Kidney (tissue), 14 donors: Measurements from ENCODE around the gene EXPH5. TPM values are rescaled to one million over a fixed set of nuclear protein-coding genes. Genes with fewer than 3 reads are reported as not detected.

Experiments
- DNase-seq, 5 donors: peaks; one replicate each; pipeline ENCODE4 v3.0.0-alpha.2; 2013 to 2020
- FAIRE-seq: peaks from 2 replicates; lab custom pipeline; 2012; peaks lifted over from hg19 to GRCh38; lab: Jason Lieb, UNC
- H3K27ac ChIP-seq, 2 donors: one replicate each; pipeline ENCODE4 v1.7.0; 2013; ENCODE audit warnings: low read depth in 2 of 2, low read length in 2 of 2, inconsistent platforms in 1 of 2
- H3K27me3 ChIP-seq: one replicate; pipeline ENCODE4 v1.7.1; 2013; ENCODE audit warnings: low read length, inconsistent platforms; ENCODE audit not compliant: control insufficient read depth, insufficient read depth
- H3K36me3 ChIP-seq, 3 donors: one replicate each; pipeline versions ENCODE4 v1.7.0 to v1.7.1; 2013; ENCODE audit warnings: low read length in 3 of 3, control low read depth in 1 of 3, inconsistent platforms in 1 of 3; ENCODE audit not compliant: insufficient read depth in 3 of 3, control insufficient read depth in 2 of 3
- H3K4me1 ChIP-seq, 3 donors: one replicate each; pipeline versions ENCODE4 v1.7.0 to v1.7.1; 2013; ENCODE audit warnings: low read length in 3 of 3, inconsistent platforms in 1 of 3, low read depth in 1 of 3; ENCODE audit not compliant: control insufficient read depth in 2 of 3, insufficient read depth in 2 of 3
- H3K4me3 ChIP-seq, 3 donors: one replicate each; pipeline versions ENCODE4 v1.7.0 to v1.8.1; 2013; ENCODE audit warnings: low read length in 3 of 3, control low read depth in 1 of 3, inconsistent platforms in 1 of 3
- H3K9ac ChIP-seq, 3 donors: one replicate each; pipeline versions ENCODE4 v1.7.0 to v1.7.1; 2013; ENCODE audit warnings: low read length in 3 of 3, control low read depth in 1 of 3, inconsistent platforms in 1 of 3
- H3K9me3 ChIP-seq, 3 donors: one replicate each; pipeline versions ENCODE4 v1.7.0 to v1.7.1; 2013; ENCODE audit warnings: low read length in 3 of 3, control low read depth in 1 of 3, inconsistent platforms in 1 of 3; ENCODE audit not compliant: control insufficient read depth in 2 of 3, insufficient read depth in 1 of 3
- intact Hi-C: fragments of 100-400 bp; cut with DNase I; formaldehyde crosslinking; loops from one replicate; pipeline ENCODE4 v1.11.1; 2022
- polyA plus RNA-seq: library from polyadenylated mRNA; stranded (reverse); fragments of 350-450 nt; fragmentation: Illumina TruSeq; extraction: RNeasy Lipid Tissue Mini Kit (QIAGEN cat#74804); gene quantifications from one replicate; pipeline ENCODE4 v1.2.3, GENCODE V29; 2014; ENCODE audit warnings: low read depth, low replicate concordance; ENCODE audit not compliant: insufficient read depth
- total RNA-seq: library from RNA; stranded (reverse); fragmentation: NEBNext Ultra II Directional; extraction: Animal tissue kit (Norgen Biotek cat#: 25700); gene quantifications from one replicate; pipeline ENCODE4 v1.2.1, GENCODE V29; 2021
- TF ChIP-seq, protein P1 (sequence below): IDR thresholded peaks from 3 replicates; pipeline ENCODE4 v1.5.1; 2012; ENCODE audit warnings: mild to moderate bottlenecking, moderate library complexity, borderline replicate concordance; ENCODE audit not compliant: insufficient read depth; ENCODE audit errors: extremely low read depth
- donor health status: control.
- donor health status: control.
- donor health status: control.
- donor health status: control.
- donor health status: control.
- donor health status: DM: yes; HTN: yes; CAD: no.
- donor health status: Normal renal cell carcinoma (clear cell type).

The EXPH5 gene
- total and polyA plus RNA-seq, 2 donors from 2014 or later: 2.2 to 9.5 TPM

GRCh38 chr11:108593923-108594434 is 411 bp upstream of the EXPH5 start:
- FAIRE-seq: no peak

DNA sequence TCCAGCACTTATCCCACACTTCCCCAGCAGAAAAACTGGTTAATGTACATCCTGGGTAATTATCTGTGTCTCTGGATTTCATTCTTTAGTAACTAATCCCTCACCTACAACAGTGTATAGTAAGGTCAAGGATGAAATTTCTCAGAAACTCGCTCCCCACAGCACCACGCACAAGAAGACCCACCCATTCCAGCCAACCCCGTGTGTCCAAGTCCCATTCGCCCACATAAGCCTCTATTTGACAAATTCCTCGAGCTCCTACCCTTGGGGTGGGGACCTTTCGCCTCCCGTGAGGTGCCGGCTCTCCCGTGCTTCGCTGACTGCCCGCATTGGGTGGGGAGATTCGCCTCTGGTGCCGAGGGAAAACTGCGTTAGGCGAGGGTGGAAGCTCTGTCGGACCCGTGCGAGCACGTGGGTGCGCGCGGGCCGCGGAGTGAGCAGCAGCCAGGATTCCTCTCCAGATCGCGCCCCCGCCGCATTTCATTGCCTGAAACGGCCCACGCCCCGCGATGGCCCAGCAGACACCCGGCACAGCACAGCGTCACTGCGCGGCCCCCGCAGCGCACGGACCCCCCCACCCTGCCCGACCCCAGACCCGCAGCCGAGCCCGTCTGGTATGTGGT is 866 bp downstream of the EXPH5 start:
- intact Hi-C loops: no loop called here
- DNase-seq (peak in 4 of 5 donors; percentile 50 to 82 (median 71)), FAIRE-seq (no peak)
- Histone ChIP-seq H3K27me3 (no peaks in the 10 kb centered on the region), H3K36me3 (no peaks in the 10 kb centered on the region), H3K4me1 (peaks cover 0 to 19% (median 4%) of the 10 kb centered on the region in 3 donors), H3K9me3 (no peaks in the 10 kb centered on the region), H3K27ac (peak overlapping the region; percentile 59 to 81), H3K4me3 (peak overlapping the region; percentile 90 to 94 (median 92)), H3K9ac (peak overlapping the region; percentile 49 to 82 (median 55))
- TF ChIP-seq, protein P1, sequence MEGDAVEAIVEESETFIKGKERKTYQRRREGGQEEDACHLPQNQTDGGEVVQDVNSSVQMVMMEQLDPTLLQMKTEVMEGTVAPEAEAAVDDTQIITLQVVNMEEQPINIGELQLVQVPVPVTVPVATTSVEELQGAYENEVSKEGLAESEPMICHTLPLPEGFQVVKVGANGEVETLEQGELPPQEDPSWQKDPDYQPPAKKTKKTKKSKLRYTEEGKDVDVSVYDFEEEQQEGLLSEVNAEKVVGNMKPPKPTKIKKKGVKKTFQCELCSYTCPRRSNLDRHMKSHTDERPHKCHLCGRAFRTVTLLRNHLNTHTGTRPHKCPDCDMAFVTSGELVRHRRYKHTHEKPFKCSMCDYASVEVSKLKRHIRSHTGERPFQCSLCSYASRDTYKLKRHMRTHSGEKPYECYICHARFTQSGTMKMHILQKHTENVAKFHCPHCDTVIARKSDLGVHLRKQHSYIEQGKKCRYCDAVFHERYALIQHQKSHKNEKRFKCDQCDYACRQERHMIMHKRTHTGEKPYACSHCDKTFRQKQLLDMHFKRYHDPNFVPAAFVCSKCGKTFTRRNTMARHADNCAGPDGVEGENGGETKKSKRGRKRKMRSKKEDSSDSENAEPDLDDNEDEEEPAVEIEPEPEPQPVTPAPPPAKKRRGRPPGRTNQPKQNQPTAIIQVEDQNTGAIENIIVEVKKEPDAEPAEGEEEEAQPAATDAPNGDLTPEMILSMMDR: no peak

More at GRCh38 chr11:108593923-108594434, 411 bp upstream of the EXPH5 start:
- TF ChIP-seq, protein P1: no peak
- peak overlapping the region in 1 of 3 donors; percentile 19 for H3K9ac ChIP-seq
- no peaks in the 10 kb centered on the region for H3K36me3 ChIP-seq
- no peaks in the 10 kb centered on the region for H3K9me3 ChIP-seq
- DNase-seq: no peak
- intact Hi-C loops: no loop called here
- H3K4me1 ChIP-seq: peaks cover 0 to 16% (median 4%) of the 10 kb centered on the region in 3 donors
- H3K4me3 ChIP-seq: peak overlapping the region; percentile 61 to 94 (median 90)
- H3K27me3 ChIP-seq: no peaks in the 10 kb centered on the region
- peak overlapping the region; percentile 20 to 48 for H3K27ac ChIP-seq

DNA sequence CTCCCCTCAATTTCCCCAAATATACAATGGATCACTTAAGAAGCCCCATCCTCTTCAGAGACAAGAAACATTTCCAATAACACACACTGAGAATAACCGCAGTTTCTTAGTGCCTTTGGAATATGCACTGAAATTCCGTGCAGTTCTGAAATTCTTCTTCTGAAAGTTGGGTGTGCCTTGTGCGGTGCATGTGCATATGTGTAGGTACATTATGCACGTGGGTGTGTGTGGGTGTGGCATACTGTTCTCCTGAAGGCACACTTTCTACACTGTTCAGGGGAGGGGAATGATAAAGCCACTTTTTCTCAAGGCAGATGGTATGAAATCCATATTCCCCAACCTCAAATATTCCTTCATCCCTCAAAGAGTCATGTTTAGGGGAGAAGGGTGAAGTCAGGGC is 1.7 kb downstream of the EXPH5 start:
- Histone ChIP-seq H3K27ac (no peak overlapping the region), H3K9ac (peak overlapping the region in 1 of 3 donors; percentile 82), H3K4me3 (peak overlapping the region in 2 of 3 donors; percentile 92 to 94), H3K27me3 (no peaks in the 10 kb centered on the region), H3K9me3 (no peaks in the 10 kb centered on the region), H3K4me1 (peaks cover 0 to 19% (median 4%) of the 10 kb centered on the region in 3 donors), H3K36me3 (no peaks in the 10 kb centered on the region)
- intact Hi-C loops: no loop called here
- FAIRE-seq: no peak
- DNase-seq: no peak
- TF ChIP-seq, protein P1: no peak
